ENCODE measurements around the gene BABAM2.

DNA sequence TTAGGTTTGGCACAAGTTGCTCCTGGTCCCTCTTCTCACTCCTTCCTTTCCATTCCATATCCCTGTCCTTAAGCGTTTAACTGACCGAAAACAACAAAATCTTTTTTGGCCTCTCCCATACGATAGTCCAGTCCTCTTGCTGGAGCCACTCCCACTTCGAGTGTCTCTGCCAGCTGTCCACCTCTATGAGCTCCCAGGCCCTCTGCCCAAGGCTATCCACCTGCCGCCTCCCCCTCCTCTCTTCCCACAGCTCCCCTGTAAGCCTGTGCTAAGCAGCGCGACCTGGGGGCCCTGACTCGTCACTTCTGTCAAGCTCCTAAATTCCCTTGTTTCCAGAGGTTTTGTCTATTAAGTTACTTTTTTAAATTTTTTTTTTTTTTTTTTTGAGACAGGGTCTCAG is 455.1 kb downstream of the BABAM2 start:
- no peak for TF ChIP-seq POLR2A (IDR thresholded peaks at IDR 0.05; ENCODE audit: low read depth, low read length)
- TF ChIP-seq, protein P1, sequence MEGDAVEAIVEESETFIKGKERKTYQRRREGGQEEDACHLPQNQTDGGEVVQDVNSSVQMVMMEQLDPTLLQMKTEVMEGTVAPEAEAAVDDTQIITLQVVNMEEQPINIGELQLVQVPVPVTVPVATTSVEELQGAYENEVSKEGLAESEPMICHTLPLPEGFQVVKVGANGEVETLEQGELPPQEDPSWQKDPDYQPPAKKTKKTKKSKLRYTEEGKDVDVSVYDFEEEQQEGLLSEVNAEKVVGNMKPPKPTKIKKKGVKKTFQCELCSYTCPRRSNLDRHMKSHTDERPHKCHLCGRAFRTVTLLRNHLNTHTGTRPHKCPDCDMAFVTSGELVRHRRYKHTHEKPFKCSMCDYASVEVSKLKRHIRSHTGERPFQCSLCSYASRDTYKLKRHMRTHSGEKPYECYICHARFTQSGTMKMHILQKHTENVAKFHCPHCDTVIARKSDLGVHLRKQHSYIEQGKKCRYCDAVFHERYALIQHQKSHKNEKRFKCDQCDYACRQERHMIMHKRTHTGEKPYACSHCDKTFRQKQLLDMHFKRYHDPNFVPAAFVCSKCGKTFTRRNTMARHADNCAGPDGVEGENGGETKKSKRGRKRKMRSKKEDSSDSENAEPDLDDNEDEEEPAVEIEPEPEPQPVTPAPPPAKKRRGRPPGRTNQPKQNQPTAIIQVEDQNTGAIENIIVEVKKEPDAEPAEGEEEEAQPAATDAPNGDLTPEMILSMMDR (conservative IDR thresholded peaks at IDR 0.05; ENCODE audit: low read depth, low read length) = no peak
- no peak for TF ChIP-seq BHLHE40 (IDR thresholded peaks at IDR 0.05; ENCODE audit: low read depth, low read length)
- no peak for TF ChIP-seq RCOR1 (IDR thresholded peaks at IDR 0.05; ENCODE audit: insufficient replicate concordance, low read length)
- no peak for TF ChIP-seq SMC3 (IDR thresholded peaks at IDR 0.05; ENCODE audit: low read depth, low read length)
- TF ChIP-seq MXI1 (IDR thresholded peaks at IDR 0.05; ENCODE audit: borderline replicate concordance, low read depth, low read length) = no peak
- TF ChIP-seq, protein P2, sequence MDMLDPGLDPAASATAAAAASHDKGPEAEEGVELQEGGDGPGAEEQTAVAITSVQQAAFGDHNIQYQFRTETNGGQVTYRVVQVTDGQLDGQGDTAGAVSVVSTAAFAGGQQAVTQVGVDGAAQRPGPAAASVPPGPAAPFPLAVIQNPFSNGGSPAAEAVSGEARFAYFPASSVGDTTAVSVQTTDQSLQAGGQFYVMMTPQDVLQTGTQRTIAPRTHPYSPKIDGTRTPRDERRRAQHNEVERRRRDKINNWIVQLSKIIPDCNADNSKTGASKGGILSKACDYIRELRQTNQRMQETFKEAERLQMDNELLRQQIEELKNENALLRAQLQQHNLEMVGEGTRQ (IDR thresholded peaks at IDR 0.05; ENCODE audit: low read depth, low read length) = no peak
- no peak for TF ChIP-seq RFX5 (IDR thresholded peaks at IDR 0.05; ENCODE audit: low read depth, low read length)
- TF ChIP-seq FOS (IDR thresholded peaks at IDR 0.05; ENCODE audit: low read depth, low read length) = no peak
- TF ChIP-seq NFE2L2 (IDR thresholded peaks at IDR 0.05; ENCODE audit: low read depth, low read length) = no peak
- no peak for TF ChIP-seq CHD1 (IDR thresholded peaks at IDR 0.05; ENCODE audit: low read depth, low read length)
